Measurements from ENCODE around the gene ABHD12.
"Not testable (repeated sequence)": the region's sequence is repeated elsewhere in the genome, so short reads cannot be mapped to it uniquely, and the experiment has no call there.

ABHD12 gene

GRCh38 chr20:25320035-25320800, 70.4 kb downstream of the ABHD12 start:
- no peak for DNase-seq

- DNase-seq, result no peak
Measured at GRCh38 chr20:25319241-25320034, 71.2 kb downstream of the ABHD12 start.

GRCh38 chr20:25318471-25319240, 72.0 kb downstream of the ABHD12 start:
- DNase-seq, result no peak

GRCh38 chr20:25317351-25318075, 73.1 kb downstream of the ABHD12 start:
- no peak for DNase-seq

GRCh38 chr20:25316506-25317190, 74.0 kb downstream of the ABHD12 start:
- DNase-seq, result no peak

- no peak for DNase-seq
Measured at GRCh38 chr20:25315418-25316210, 75.0 kb downstream of the ABHD12 start.

- no peak for DNase-seq
Measured at GRCh38 chr20:25314497-25315417, 75.9 kb downstream of the ABHD12 start.

- no peak for DNase-seq
Measured at GRCh38 chr20:25313593-25313992, 77.0 kb downstream of the ABHD12 start.

GRCh38 chr20:25312716-25313115, 77.9 kb downstream of the ABHD12 start:
- DNase-seq, result not testable (repeated sequence)

GRCh38 chr20:25310921-25311728, 79.5 kb downstream of the ABHD12 start:
- no peak for DNase-seq

- peak; percentile 19 to 36 for DNase-seq
Measured at GRCh38 chr20:25310268-25310920, 80.2 kb downstream of the ABHD12 start.

- no peak for DNase-seq
Measured at GRCh38 chr20:25309395-25310267, 81.0 kb downstream of the ABHD12 start.

- DNase-seq, result no peak
Measured at GRCh38 chr20:25308671-25309394, 81.8 kb downstream of the ABHD12 start.

GRCh38 chr20:25308083-25308491, 82.5 kb downstream of the ABHD12 start:
- DNase-seq, result no peak

- DNase-seq, result no peak
Measured at GRCh38 chr20:25306991-25307903, 83.4 kb downstream of the ABHD12 start.
